ENCODE results near the gene EZR.

EZR gene

GRCh38 chr6:158769234-158769770 is 49.9 kb downstream of the EZR start:
- Histone ChIP-seq H3K9me3 (no peaks in the 10 kb centered on the region), H3K36me3 (peaks cover 84% of the 10 kb centered on the region), H3K27me3 (no peaks in the 10 kb centered on the region), H3K4me1 (peaks cover 13% of the 10 kb centered on the region), H3K4me3 (ENCODE audit: low read depth, low read length) (no peak overlapping the region)
- TF ChIP-seq CTCF (IDR thresholded peaks at IDR 0.05; ENCODE audit: low read depth, low read length), result no peak
- DNase-seq, result no peak

- Histone ChIP-seq H3K4me1 (peaks cover 13% of the 10 kb centered on the region), H3K4me3 (ENCODE audit: low read depth, low read length) (no peak overlapping the region), H3K27me3 (no peaks in the 10 kb centered on the region), H3K36me3 (peaks cover 76% of the 10 kb centered on the region), H3K9me3 (no peaks in the 10 kb centered on the region)
- TF ChIP-seq CTCF (IDR thresholded peaks at IDR 0.05; ENCODE audit: low read depth, low read length), result no peak
- no peak for DNase-seq
Measured at GRCh38 chr6:158768436-158768835, 50.7 kb downstream of the EZR start.

GRCh38 chr6:158767709-158768108 is 51.5 kb downstream of the EZR start:
- H3K9me3 ChIP-seq, result no peaks in the 10 kb centered on the region
- H3K4me3 ChIP-seq (ENCODE audit: low read depth, low read length), result no peak overlapping the region
- H3K36me3 ChIP-seq, result peaks cover 74% of the 10 kb centered on the region
- DNase-seq, result no peak
- no peaks in the 10 kb centered on the region for H3K27me3 ChIP-seq
- peaks cover 13% of the 10 kb centered on the region for H3K4me1 ChIP-seq
- TF ChIP-seq CTCF (IDR thresholded peaks at IDR 0.05; ENCODE audit: low read depth, low read length), result no peak

- no peak overlapping the region for H3K4me3 ChIP-seq (ENCODE audit: low read depth, low read length)
- H3K9me3 ChIP-seq, result no peaks in the 10 kb centered on the region
- DNase-seq, result peak; percentile 58
- peaks cover 13% of the 10 kb centered on the region for H3K4me1 ChIP-seq
- TF ChIP-seq CTCF (IDR thresholded peaks at IDR 0.05; ENCODE audit: low read depth, low read length), result no peak
- H3K36me3 ChIP-seq, result peaks cover 65% of the 10 kb centered on the region
- no peaks in the 10 kb centered on the region for H3K27me3 ChIP-seq
Measured at GRCh38 chr6:158766621-158767455, 52.3 kb downstream of the EZR start.

- DNase-seq, result no peak
Measured at GRCh38 chr6:158765499-158766068, 53.6 kb downstream of the EZR start.

More at GRCh38 chr6:158765499-158766068, 53.6 kb downstream of the EZR start:
- Histone ChIP-seq H3K4me3 (ENCODE audit: low read depth, low read length) (no peak overlapping the region), H3K36me3 (peaks cover 53% of the 10 kb centered on the region), H3K4me1 (peaks cover 17% of the 10 kb centered on the region), H3K27me3 (no peaks in the 10 kb centered on the region), H3K9me3 (no peaks in the 10 kb centered on the region)
- TF ChIP-seq CTCF (IDR thresholded peaks at IDR 0.05; ENCODE audit: low read depth, low read length), result no peak
